ENCODE measurements around the gene CTNNA3.

CTNNA3 gene

DNA sequence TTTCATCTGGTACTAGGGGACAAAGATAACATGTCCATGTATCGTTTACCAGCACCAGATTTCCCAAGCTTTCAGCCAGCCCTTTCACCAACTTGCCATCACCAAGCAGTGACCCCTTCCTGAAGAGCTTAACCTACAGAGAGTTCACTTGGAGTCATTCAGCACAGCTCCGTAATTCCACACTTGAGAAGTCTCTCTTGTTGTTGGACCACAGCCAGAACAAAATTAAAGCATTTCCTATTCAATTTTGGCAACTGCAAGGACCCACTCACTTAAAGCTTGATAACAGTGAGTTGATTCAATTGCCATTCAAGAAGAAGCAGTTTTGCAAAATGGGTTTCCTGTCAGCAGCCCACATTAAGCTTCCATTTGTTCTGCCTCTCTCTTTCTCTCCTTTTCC, 858.7 kb downstream of the CTNNA3 start:
- Histone ChIP-seq H3K4me3 (ENCODE audit: low read depth, low read length) (no peak overlapping the region), H3K36me3 (ENCODE audit: control insufficient read depth in 2 of 2, insufficient read depth in 1 of 2, low read length in 2 of 2) (no peaks in the 10 kb centered on the region), H3K9me3 (ENCODE audit: control insufficient read depth, insufficient read depth, low read depth, low read length) (no peaks in the 10 kb centered on the region), H3K27ac (ENCODE audit: extremely low read depth, low read depth, low read length) (no peak overlapping the region), H3K4me1 (ENCODE audit: control insufficient read depth, insufficient read depth, low read length) (peaks cover 7% of the 10 kb centered on the region)
- ChIA-PET POLR2A (no interaction called here), CTCF (no interaction called here)
- TF ChIP-seq SCRT1 (tag by site-specific recombination; IDR thresholded peaks at IDR 0.05; ENCODE audit: borderline replicate concordance) (no peak), ZNF335 (tag by site-specific recombination; conservative IDR thresholded peaks at IDR 0.05) (no peak), ZNF518A (tag by site-specific recombination; conservative IDR thresholded peaks at IDR 0.05; ENCODE audit: low read depth) (no peak), ZFHX2 (tag by site-specific recombination; conservative IDR thresholded peaks at IDR 0.05) (no peak), ZNF544 (tag by site-specific recombination; IDR thresholded peaks at IDR 0.05) (no peak), ZNF654 (tag by site-specific recombination; IDR thresholded peaks at IDR 0.05; ENCODE audit: low read depth) (no peak), MEIS1 (CRISPR knock-in tag; IDR thresholded peaks at IDR 0.05; ENCODE audit: borderline replicate concordance) (no peak), ZXDB (tag by site-specific recombination; IDR thresholded peaks at IDR 0.05) (no peak), ZNF621 (tag by site-specific recombination; IDR thresholded peaks at IDR 0.05) (no peak), ZBTB48 (tag by site-specific recombination; IDR thresholded peaks at IDR 0.05) (no peak), WT1 (tag by site-specific recombination; IDR thresholded peaks at IDR 0.05) (no peak), ZBTB26 (tag by site-specific recombination; optimal IDR thresholded peaks at IDR 0.05) (no peak), ZNF792 (tag by site-specific recombination; IDR thresholded peaks at IDR 0.05) (no peak), KLF1 (tag by site-specific recombination; IDR thresholded peaks at IDR 0.05) (no peak), ZNF138 (tag by site-specific recombination; IDR thresholded peaks at IDR 0.05; ENCODE audit: borderline replicate concordance) (no peak)
- TF ChIP-seq, protein P1, sequence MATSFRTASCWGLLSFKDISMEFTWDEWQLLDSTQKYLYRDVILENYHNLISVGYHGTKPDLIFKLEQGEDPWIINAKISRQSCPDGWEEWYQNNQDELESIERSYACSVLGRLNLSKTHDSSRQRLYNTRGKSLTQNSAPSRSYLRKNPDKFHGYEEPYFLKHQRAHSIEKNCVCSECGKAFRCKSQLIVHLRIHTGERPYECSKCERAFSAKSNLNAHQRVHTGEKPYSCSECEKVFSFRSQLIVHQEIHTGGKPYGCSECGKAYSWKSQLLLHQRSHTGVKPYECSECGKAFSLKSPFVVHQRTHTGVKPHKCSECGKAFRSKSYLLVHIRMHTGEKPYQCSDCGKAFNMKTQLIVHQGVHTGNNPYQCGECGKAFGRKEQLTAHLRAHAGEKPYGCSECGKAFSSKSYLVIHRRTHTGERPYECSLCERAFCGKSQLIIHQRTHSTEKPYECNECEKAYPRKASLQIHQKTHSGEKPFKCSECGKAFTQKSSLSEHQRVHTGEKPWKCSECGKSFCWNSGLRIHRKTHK (tag by site-specific recombination; IDR thresholded peaks at IDR 0.05) = no peak
- TF ChIP-seq, protein P2, sequence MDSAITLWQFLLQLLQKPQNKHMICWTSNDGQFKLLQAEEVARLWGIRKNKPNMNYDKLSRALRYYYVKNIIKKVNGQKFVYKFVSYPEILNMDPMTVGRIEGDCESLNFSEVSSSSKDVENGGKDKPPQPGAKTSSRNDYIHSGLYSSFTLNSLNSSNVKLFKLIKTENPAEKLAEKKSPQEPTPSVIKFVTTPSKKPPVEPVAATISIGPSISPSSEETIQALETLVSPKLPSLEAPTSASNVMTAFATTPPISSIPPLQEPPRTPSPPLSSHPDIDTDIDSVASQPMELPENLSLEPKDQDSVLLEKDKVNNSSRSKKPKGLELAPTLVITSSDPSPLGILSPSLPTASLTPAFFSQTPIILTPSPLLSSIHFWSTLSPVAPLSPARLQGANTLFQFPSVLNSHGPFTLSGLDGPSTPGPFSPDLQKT (IDR thresholded peaks at IDR 0.05; ENCODE audit: borderline replicate concordance, low read depth, low read length) = no peak

DNA sequence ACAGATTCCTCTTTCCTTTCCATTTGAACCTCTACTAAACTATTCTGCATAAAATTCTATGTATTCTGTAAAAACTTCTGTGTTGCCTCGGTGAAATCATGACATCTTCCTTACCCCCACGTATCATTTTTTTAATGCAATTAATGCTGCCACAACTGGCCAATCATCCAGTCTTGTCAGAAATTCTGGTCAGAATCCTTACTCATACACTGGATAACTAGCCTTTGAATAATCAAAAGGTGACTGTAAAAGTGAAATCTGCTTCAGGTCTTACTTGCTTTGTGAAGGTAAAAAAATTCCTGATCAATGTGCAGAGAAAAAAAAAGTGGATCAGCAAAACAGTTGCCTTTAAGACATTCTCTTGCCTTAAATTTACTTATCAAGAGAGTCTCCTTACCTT, 859.2 kb downstream of the CTNNA3 start:
- POLR2A ChIA-PET = no interaction called here

More for the DNA sequence above, 859.2 kb downstream of the CTNNA3 start:
- H3K9me3 ChIP-seq (ENCODE audit: control insufficient read depth, insufficient read depth, low read depth, low read length) = no peaks in the 10 kb centered on the region
- TF ChIP-seq REST (tag by site-specific recombination; IDR thresholded peaks at IDR 0.05) = no peak
- CTCF ChIA-PET = no interaction called here
- no peak overlapping the region for H3K27ac ChIP-seq (ENCODE audit: extremely low read depth, low read depth, low read length)
- peaks cover 7% of the 10 kb centered on the region for H3K4me1 ChIP-seq (ENCODE audit: control insufficient read depth, insufficient read depth, low read length)
- H3K36me3 ChIP-seq (ENCODE audit: control insufficient read depth in 2 of 2, insufficient read depth in 1 of 2, low read length in 2 of 2) = no peaks in the 10 kb centered on the region
- no peak overlapping the region for H3K4me3 ChIP-seq (ENCODE audit: low read depth, low read length)
